IMR-90 (cell line): ENCODE measurements around the gene CCDC40.

Source experiments
- RAD21 ChIP-seq: IDR thresholded peaks from 2 replicates; pipeline ENCODE4 v1.6.1; 2012; ENCODE audit warnings: low read length, improper control_type of control experiment
- SMC3 ChIP-seq: fragments of 150-350 bp; IDR thresholded peaks from 2 replicates; pipeline ENCODE4 v1.6.1; 2016; ENCODE audit warnings: low read depth, mild to moderate bottlenecking, antibody characterized with exemption, low read length, moderate library complexity
- TF ChIP-seq, protein P1 (sequence below): conservative IDR thresholded peaks from 2 replicates; pipeline ENCODE4 v1.5.1; 2012; ENCODE audit warnings: mild to moderate bottlenecking, low read depth, low read length, improper control_type of control experiment
- TF ChIP-seq, protein P2 (sequence below): fragments of 150-350 bp; IDR thresholded peaks from 2 replicates; pipeline ENCODE4 v1.6.1; 2017; ENCODE audit warnings: mild to moderate bottlenecking, antibody characterized with exemption, low read length, low read depth

DNA sequence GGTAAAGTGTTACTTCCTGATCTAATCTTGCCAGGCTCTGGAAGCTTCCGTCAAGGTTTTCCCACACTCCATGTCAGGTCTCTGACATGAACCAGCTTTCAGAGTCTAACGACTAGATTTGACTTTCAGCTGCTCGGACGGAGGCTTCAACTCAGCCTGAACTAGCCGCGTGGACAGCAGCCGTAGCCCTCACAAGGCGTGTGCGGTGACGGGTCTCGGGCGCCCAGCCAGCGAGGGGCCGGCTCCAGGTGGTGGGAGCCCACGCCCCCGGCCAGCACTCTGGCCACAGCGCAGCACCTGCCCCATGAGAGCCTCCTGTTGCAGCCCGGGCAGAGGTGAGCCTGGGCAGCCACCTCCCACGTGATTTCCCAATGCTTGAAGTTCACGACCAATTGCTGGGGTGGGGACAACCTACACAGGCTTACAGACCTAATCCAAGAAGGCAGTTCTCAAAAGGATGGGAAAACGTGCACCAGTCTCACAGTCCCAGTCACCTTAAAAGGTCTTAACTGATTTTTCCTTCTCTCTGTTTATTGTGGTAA, 46.3 kb upstream of the CCDC40 start:
- TF ChIP-seq, protein P1, sequence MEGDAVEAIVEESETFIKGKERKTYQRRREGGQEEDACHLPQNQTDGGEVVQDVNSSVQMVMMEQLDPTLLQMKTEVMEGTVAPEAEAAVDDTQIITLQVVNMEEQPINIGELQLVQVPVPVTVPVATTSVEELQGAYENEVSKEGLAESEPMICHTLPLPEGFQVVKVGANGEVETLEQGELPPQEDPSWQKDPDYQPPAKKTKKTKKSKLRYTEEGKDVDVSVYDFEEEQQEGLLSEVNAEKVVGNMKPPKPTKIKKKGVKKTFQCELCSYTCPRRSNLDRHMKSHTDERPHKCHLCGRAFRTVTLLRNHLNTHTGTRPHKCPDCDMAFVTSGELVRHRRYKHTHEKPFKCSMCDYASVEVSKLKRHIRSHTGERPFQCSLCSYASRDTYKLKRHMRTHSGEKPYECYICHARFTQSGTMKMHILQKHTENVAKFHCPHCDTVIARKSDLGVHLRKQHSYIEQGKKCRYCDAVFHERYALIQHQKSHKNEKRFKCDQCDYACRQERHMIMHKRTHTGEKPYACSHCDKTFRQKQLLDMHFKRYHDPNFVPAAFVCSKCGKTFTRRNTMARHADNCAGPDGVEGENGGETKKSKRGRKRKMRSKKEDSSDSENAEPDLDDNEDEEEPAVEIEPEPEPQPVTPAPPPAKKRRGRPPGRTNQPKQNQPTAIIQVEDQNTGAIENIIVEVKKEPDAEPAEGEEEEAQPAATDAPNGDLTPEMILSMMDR = no peak
- TF ChIP-seq SMC3 (no peak), RAD21 (no peak)
- TF ChIP-seq, protein P2, sequence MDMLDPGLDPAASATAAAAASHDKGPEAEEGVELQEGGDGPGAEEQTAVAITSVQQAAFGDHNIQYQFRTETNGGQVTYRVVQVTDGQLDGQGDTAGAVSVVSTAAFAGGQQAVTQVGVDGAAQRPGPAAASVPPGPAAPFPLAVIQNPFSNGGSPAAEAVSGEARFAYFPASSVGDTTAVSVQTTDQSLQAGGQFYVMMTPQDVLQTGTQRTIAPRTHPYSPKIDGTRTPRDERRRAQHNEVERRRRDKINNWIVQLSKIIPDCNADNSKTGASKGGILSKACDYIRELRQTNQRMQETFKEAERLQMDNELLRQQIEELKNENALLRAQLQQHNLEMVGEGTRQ = no peak
